NCI-H1417 (cell line): ENCODE data around the gene PGBD5.

Experiments used
- DNase-seq, 3 experiments: peaks; one replicate each; lab custom pipeline; 2025; lab: John Stamatoyannopoulos, UW

The PGBD5 gene

DNA sequence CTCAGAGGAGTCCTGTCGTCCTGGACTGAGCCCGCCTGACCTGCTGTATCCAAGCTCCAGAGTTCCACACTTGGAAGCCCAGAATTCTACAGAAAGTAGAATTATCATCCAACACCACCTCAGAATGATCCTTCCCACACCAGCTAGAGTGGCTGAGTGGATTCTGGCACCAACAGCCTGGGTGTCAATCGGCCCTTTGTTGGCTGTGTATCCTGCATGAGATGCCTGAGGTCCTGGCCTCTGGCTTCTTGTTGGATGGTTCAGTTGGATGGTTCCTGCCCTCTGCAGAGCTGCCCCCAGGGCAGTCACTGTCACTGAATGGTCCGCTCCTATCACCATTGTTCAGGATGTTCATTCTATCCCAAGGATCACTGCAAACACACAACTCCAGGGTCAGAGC is 49.8 kb downstream of the PGBD5 start:
- no peak for DNase-seq

DNA sequence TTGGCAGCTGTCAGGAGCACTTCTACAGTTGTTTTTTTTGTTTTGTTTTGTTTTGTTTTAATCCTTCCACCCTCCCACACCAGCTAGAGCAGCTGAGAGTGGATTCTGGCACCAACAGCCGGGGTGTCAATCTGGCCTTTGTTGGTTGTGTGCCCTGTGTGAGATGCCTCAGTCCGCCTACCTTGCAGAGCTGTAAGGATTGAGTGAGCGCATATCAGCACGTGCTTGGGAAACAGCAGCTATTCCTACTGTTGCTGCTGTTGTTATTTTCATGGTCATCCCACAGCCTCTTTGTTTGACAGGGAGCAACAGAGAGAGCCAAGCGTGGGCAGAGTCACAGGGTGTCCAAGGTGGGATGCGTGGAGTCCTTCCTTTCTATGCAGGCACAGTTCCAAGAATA is 50.4 kb downstream of the PGBD5 start:
- peak in 2 of 3 experiments; percentile 26 to 63 for DNase-seq

- DNase-seq: no peak
These were observed 51.0 kb downstream of the PGBD5 start for GRCh38 chr1:230375147-230375546.

- DNase-seq: peak in 1 of 3 experiments; percentile 10
These were observed 54.0 kb downstream of the PGBD5 start for GRCh38 chr1:230371923-230372703.

GRCh38 chr1:230370109-230370508 is 56.0 kb downstream of the PGBD5 start:
- DNase-seq: no peak

DNA sequence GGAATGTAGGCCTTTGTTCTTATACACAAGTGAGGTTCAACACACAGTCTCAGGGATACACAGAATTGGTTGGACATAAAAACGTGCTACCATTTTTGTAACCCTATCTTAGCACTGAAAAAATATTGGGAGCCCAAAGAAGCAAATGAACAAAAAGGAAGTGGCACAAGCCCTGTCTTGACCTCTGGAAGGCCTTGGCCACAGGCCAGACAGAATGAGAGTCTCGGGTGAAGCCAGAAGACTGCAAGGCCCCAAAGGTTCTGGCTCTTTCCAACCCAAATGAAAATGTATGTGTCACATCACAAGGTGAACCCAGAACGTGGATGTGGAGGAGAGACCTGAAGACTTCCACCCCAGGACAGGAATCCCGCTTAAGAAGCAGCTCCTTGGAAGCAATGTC is 57.3 kb downstream of the PGBD5 start:
- no peak for DNase-seq

DNA sequence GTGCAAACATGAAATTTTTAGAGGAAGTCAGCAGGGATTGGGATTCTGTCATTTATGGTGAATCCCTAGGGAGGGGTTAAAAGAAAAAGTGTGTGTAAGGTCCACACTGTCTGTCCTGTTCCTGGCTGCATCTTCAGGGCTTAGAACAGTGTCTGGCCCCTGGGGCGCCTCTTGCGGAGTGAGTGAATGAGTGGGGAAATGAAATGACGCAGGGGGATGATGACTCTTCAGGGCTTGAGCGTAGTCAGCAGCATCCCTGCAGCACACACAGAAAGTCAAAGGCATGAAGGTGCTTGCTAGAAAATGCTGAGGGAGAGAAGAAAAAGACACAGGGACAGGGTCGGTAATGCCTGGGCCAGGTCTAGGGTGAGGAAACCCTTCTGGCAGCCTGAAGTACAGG is 57.8 kb downstream of the PGBD5 start:
- DNase-seq: no peak

- no peak for DNase-seq
These were observed 59.6 kb downstream of the PGBD5 start for GRCh38 chr1:230366504-230366915.

DNA sequence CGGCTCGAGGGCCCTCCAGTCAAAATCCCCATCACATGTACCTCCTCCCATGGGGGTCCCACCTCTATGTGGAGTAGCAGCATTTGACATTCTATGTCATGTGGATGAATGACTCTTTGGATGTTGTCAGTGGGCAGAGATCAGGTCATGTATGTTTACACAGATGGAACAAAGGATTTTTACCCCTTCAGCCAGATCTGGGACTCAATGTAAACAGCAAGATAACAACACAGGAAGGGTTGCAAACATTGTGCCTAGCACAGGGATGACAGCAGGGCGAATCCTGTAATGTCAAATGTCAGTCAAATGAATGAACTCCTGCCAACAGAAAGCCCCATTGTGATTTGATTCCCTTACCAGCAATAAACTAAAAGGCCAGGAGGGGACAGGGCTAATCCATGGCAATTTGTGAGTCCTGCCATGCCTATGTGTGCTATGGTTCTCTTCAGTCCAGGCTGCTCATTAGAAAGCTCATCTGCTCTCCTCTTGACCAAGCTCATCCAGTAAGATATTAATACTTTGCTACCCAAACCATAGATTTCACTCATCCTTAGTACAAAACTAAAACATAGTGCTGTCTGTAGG is 60.3 kb downstream of the PGBD5 start:
- peak in 1 of 3 experiments; percentile 26 for DNase-seq

GRCh38 chr1:230362949-230363348 is 63.2 kb downstream of the PGBD5 start:
- DNase-seq: no peak

DNA sequence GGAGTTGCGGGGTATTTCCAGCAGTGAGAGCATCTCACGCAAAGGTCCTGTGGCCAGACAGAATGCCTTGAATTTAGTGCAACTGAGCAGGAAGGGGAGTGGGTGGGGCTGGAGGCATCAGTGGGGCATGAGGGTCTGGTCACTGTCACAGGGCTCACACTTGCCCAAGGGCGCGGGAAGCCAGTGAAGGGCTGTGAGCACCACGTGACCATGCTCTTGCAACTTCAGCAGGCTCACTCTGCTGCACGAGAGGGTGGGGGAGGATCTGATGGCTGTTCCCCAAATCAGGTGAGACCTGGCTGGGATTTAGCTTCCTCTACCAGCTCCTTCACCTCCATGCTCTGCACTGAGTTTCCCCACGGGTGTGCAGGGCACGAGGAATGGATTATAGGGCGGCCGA is 64.2 kb downstream of the PGBD5 start:
- no peak for DNase-seq

- DNase-seq: no peak
These were observed 66.0 kb downstream of the PGBD5 start for GRCh38 chr1:230359992-230360668.

- peak in 2 of 3 experiments; percentile 36 to 70 for DNase-seq
These were observed 69.0 kb downstream of the PGBD5 start for GRCh38 chr1:230356869-230357794.

DNA sequence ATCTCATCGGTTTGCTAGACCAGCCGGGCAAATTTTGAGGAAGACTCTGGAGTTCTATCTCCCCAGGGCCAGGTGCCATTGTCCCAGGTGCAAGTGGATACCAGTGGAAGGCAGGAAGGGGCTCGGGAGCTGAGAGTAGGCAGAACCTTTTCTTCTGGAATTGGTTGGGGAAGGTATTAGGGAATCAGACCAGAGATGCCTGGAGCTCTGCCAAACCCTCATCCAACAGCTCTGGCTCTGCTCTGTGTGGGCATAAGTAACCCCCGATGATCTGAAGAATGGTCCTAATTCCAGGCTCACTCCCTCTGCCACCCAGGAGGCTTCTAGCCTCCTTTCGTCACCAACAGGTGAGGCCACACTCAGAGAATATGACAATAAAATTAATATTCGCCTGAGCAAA is 69.9 kb downstream of the PGBD5 start:
- no peak for DNase-seq

DNA sequence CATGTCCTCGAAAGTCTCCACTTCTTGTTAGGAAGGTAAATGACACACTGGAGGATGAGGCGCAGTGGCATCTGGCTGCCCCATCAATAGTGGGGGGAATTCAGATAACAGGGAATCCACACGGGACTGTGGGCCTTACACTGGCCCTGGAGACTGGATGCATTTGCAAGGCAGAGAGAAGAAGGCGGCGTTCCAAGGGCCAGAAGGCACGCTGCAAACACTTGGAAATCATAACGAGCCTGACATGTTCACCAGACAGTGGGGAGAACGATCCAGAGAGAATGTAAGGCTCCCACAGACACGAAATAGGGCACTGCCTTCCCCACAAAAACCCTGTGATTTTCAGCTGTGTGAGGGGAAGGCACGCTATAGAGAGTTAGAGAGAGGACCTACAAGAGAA is 70.5 kb downstream of the PGBD5 start:
- DNase-seq: no peak

- no peak for DNase-seq
These were observed 71.0 kb downstream of the PGBD5 start for GRCh38 chr1:230355128-230355527.

GRCh38 chr1:230354005-230354404 is 72.1 kb downstream of the PGBD5 start:
- no peak for DNase-seq

DNA sequence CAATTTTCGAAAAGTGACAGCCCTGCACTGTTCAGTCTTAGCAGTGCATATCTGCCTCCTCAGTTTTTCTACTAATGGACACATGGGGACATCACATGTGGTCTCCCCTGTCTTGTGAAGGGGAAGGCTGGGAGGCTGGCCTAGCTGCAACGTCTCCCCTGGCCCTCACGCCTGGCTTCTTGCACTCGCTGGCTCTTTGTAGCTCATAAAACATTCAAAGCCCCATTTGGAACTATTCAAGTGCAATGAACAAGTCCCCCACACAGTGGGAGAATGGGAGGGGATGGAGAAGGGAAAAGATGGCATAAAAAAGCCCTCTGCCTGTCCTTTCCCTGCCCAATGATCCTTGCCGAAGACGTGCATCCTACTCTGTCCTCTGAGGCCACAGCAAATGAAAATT is 73.6 kb downstream of the PGBD5 start:
- DNase-seq: no peak

- DNase-seq: no peak
These were observed 74.1 kb downstream of the PGBD5 start for GRCh38 chr1:230351983-230352382.

- no peak for DNase-seq
These were observed 74.6 kb downstream of the PGBD5 start for GRCh38 chr1:230351514-230351913.

DNA sequence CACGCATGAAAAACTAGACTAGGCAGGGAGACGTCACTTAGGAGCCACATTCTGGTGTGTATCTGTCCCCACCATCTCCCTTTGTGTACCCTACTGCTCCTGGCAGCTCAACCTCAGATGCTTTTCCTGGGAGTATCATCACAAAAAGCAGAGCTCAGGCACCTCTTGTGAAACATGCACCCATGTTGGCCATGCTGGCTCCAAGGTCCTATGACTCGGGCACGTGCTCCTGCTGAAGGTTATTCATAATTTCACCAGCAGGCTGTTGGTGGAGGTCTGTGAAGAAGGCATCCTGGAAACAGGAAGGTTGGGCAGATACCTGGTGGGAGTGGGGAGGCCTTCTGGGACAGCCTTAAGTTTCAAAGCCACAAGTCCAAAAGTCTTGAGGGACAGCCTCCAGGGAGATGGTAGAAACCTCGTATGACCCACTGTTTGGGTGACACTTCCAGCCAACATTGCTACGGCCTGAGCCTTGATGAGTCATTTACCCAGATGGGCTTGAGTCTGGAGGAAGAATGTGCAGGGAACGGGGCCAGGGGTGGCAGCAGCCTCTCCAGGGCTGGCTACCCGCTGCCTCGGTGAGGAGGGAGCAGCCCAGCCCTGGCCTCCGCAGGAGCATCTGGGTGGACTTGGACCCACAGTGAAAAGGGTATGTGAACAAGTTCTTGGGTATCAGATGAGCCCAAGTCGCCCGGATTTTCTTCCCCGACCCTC is 75.8 kb downstream of the PGBD5 start:
- DNase-seq: no peak

DNA sequence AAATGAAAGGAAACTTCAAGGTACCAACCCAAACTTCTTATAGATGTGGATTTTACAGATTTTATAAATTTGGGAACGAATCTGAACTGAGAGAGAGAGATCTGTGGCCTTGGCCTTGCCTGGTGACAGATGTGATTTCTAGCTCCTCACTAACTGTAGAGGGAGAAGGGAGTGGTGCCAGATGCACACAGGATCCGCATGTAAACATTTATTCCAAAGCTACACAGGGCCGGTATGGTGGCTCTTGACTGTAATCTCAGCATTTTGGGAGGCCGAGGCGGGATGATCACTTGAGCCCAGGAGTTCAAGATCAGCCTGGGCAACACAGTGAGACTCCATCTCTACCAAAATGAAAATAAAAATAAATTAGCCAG is 77.1 kb downstream of the PGBD5 start:
- DNase-seq: no peak
